ENCODE results near the gene RNF144B. TPM values are rescaled to one million over a fixed set of nuclear protein-coding genes. Genes with fewer than 3 reads are reported as not detected.

The RNF144B gene
- total RNA-seq, 1 donor from 2014 or later = not detected

DNA sequence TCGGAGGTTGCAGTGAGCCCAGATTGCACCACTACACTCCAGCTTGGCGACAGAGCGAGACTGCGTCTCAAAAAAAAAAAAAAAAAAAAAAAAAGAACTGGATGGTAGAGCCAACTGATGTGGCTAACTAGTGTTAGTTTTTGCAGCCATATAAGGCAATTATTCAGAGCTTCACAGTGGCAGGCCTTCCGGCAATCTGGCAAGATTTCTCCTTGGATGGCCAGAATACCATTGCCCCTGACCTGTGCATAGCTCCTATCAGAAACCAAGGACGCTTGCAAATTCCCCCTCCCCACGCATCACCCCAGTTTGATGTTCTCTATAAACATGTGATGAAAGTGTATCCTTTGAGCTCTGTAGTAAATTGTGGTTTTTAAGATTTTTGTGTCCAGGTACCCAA, 127.0 kb downstream of the RNF144B start:
- Mint-ChIP-seq H3K9me3 (ENCODE audit: unreplicated experiment) (no peaks in the 10 kb centered on the region), H3K27ac (ENCODE audit: unreplicated experiment) (no peak overlapping the region)

DNA sequence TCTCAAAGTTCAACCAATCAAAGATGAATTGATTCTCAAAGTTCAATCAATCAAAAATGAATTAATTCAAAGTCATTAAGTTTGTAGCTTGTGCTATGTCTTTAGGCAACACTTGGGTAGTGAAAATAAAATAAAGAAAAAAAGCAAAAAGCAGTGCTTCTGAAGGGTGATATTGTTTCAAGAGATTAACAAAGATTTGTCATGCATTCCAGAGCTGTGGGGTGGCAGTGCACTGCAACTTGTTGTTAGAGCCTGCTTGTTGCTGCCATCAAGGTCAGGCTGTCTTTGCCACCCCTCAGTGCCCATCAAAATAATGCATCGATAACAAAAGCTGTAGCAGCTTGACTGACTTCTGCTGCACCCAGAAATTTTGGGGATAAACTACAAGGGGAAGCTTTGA, 128.6 kb downstream of the RNF144B start:
- H3K4me3 Mint-ChIP-seq (ENCODE audit: unreplicated experiment) = no peak overlapping the region
- H3K27me3 Mint-ChIP-seq (ENCODE audit: unreplicated experiment) = no peaks in the 10 kb centered on the region
- DNase-seq = no peak
- H3K4me1 Mint-ChIP-seq (ENCODE audit: low read depth, unreplicated experiment) = peaks cover under 1% of the 10 kb centered on the region
- H3K36me3 Mint-ChIP-seq (ENCODE audit: unreplicated experiment) = no peaks in the 10 kb centered on the region
- H3K9me3 Mint-ChIP-seq (ENCODE audit: unreplicated experiment) = no peaks in the 10 kb centered on the region
- TF ChIP-seq, protein P1, sequence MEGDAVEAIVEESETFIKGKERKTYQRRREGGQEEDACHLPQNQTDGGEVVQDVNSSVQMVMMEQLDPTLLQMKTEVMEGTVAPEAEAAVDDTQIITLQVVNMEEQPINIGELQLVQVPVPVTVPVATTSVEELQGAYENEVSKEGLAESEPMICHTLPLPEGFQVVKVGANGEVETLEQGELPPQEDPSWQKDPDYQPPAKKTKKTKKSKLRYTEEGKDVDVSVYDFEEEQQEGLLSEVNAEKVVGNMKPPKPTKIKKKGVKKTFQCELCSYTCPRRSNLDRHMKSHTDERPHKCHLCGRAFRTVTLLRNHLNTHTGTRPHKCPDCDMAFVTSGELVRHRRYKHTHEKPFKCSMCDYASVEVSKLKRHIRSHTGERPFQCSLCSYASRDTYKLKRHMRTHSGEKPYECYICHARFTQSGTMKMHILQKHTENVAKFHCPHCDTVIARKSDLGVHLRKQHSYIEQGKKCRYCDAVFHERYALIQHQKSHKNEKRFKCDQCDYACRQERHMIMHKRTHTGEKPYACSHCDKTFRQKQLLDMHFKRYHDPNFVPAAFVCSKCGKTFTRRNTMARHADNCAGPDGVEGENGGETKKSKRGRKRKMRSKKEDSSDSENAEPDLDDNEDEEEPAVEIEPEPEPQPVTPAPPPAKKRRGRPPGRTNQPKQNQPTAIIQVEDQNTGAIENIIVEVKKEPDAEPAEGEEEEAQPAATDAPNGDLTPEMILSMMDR (IDR thresholded peaks at IDR 0.05; ENCODE audit: partially characterized antibody, unreplicated experiment) = no peak
- H3K27ac Mint-ChIP-seq (ENCODE audit: unreplicated experiment) = no peak overlapping the region

More for the DNA sequence above, 127.0 kb downstream of the RNF144B start:
- Mint-ChIP-seq H3K27me3 (ENCODE audit: unreplicated experiment) (peaks cover 1% of the 10 kb centered on the region), H3K36me3 (ENCODE audit: unreplicated experiment) (no peaks in the 10 kb centered on the region), H3K4me1 (ENCODE audit: low read depth, unreplicated experiment) (no peaks in the 10 kb centered on the region), H3K4me3 (ENCODE audit: unreplicated experiment) (no peak overlapping the region)
- DNase-seq = no peak
- TF ChIP-seq, protein P1 (IDR thresholded peaks at IDR 0.05; ENCODE audit: partially characterized antibody, unreplicated experiment) = no peak

Other genes starting within 250 kb of the RNF144B start
- 3.4 TPM for gene TPMT, start 232.3 kb upstream of the RNF144B start, total RNA-seq (ENCODE audit: unreplicated experiment)
- 21.1 TPM for gene KDM1B, start 231.9 kb upstream of the RNF144B start, total RNA-seq (ENCODE audit: unreplicated experiment)
- 33.8 TPM for gene DEK, start 122.8 kb upstream of the RNF144B start, total RNA-seq (ENCODE audit: unreplicated experiment)

All from glutamatergic neuron (in vitro differentiated cells).